Globus pallidus (tissue), 1 donor: ENCODE data around the gene CEP68.

Source experiments
- DNase-seq: peaks from one replicate; pipeline ENCODE4 v3.0.0-alpha.2; 2015; ENCODE audit warnings: low spot score

The CEP68 gene

GRCh38 chr2:65057054-65057375, 799 bp downstream of the CEP68 start:
- no peak for DNase-seq

GRCh38 chr2:65057391-65058052, 1.3 kb downstream of the CEP68 start:
- DNase-seq: no peak

- DNase-seq: no peak
Observed at GRCh38 chr2:65059071-65059470, 2.9 kb downstream of the CEP68 start.

GRCh38 chr2:65061146-65061909, 5.1 kb downstream of the CEP68 start:
- no peak for DNase-seq

- DNase-seq: no peak
Observed at GRCh38 chr2:65061910-65062339, 5.7 kb downstream of the CEP68 start.

- DNase-seq: no peak
Observed at GRCh38 chr2:65062843-65063825, 6.9 kb downstream of the CEP68 start.

GRCh38 chr2:65064728-65065552, 8.7 kb downstream of the CEP68 start:
- DNase-seq: peak; percentile 72

- DNase-seq: no peak
Observed at GRCh38 chr2:65067806-65068553, 11.8 kb downstream of the CEP68 start.

GRCh38 chr2:65069439-65069824, 13.2 kb downstream of the CEP68 start:
- DNase-seq: no peak

GRCh38 chr2:65070172-65070830, 14.1 kb downstream of the CEP68 start:
- DNase-seq: no peak

- DNase-seq: no peak
Observed at GRCh38 chr2:65070856-65071255, 14.6 kb downstream of the CEP68 start.

GRCh38 chr2:65071499-65072180, 15.4 kb downstream of the CEP68 start:
- DNase-seq: no peak

- DNase-seq: no peak
Observed at GRCh38 chr2:65072181-65072970, 16.2 kb downstream of the CEP68 start.

GRCh38 chr2:65073879-65074565, 17.8 kb downstream of the CEP68 start:
- no peak for DNase-seq

- no peak for DNase-seq
Observed at GRCh38 chr2:65075176-65075575, 19.0 kb downstream of the CEP68 start.

GRCh38 chr2:65075605-65076344, 19.6 kb downstream of the CEP68 start:
- no peak for DNase-seq

GRCh38 chr2:65076345-65076710, 20.1 kb downstream of the CEP68 start:
- DNase-seq: no peak

- no peak for DNase-seq
Observed at GRCh38 chr2:65077898-65078297, 21.7 kb downstream of the CEP68 start.
